ENCODE data around the gene ETV5.

ETV5 gene

DNA sequence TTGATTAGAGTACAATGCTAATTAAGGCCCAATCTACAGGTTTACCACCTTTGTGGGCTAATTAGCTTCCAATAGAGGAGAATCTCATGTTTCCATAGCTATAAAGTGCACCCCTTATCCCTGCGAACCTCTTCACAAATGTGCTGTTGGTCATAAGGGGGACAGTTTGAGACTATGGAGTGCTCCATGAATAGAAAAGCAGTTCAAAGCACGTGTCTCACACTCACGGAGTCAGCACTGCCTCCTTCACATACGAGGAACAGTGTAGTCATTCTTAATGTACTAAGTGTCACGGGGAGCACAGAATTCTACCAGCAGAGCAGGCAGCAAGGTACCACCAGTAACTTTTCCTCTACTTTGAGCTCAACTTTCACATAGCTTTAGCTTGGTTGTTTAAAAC lies 62.1 kb downstream of the ETV5 start:
- DNase-seq (ENCODE audit: low read depth) = no peak
- no peak for TF ChIP-seq CTCF (IDR thresholded peaks at IDR 0.05; ENCODE audit: insufficient read depth, low read depth, low read length, missing control alignments)
- no peak overlapping the region for H3K4me3 ChIP-seq (ENCODE audit: low read length)

GRCh38 chr3:186044968-186045367 lies 63.9 kb downstream of the ETV5 start:
- no peak for TF ChIP-seq CTCF (IDR thresholded peaks at IDR 0.05; ENCODE audit: insufficient read depth, low read depth, low read length, missing control alignments)
- no peak for DNase-seq (ENCODE audit: low read depth)
- H3K4me3 ChIP-seq (ENCODE audit: low read length) = no peak overlapping the region

DNA sequence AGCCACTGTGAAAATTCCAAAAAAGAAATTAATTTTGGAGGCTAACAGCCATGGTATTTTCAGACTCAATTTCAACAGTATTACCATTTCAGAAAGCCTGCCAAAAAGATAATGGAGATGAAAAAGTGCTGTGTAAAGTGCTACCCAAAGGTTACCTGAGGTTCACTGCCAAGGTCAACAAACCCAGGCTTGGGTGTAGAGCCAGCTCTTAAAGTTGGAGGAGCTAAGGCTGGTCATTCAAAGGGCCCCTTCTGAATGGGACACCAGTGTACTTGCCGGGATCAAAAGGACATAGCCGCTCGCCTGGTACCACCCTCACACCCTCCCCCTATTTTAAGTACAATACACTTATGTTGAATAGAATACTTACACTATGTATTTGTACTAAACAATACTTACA lies 64.5 kb downstream of the ETV5 start:
- H3K4me3 ChIP-seq (ENCODE audit: low read length) = no peak overlapping the region
- DNase-seq (ENCODE audit: low read depth) = no peak
- TF ChIP-seq CTCF (IDR thresholded peaks at IDR 0.05; ENCODE audit: insufficient read depth, low read depth, low read length, missing control alignments) = no peak

GRCh38 chr3:186042521-186043202 lies 66.2 kb downstream of the ETV5 start:
- no peak for DNase-seq (ENCODE audit: low read depth)
- no peak overlapping the region for H3K4me3 ChIP-seq (ENCODE audit: low read length)
- TF ChIP-seq CTCF (IDR thresholded peaks at IDR 0.05; ENCODE audit: insufficient read depth, low read depth, low read length, missing control alignments) = no peak

DNA sequence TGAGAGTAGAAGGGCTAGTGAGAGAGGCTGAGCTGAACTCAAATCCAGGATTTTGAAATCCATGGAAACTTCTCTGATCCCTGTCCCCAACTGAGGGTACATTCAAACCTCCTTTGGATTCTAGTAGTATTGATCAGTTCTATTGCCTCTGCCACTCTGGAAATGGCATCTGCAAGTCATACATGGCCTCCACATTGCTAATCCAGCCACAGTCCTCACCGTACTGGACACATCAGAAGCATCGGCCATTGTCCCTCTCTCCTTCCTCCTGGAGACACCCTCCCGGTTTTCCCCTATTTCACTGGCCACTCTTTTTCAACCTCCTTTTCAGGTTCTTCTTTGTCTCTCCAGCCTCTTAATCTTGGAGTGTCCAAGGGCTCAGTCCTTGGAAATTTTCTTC lies 66.9 kb downstream of the ETV5 start:
- no peak for TF ChIP-seq CTCF (IDR thresholded peaks at IDR 0.05; ENCODE audit: insufficient read depth, low read depth, low read length, missing control alignments)
- H3K4me3 ChIP-seq (ENCODE audit: low read length) = no peak overlapping the region
- no peak for DNase-seq (ENCODE audit: low read depth)

DNA sequence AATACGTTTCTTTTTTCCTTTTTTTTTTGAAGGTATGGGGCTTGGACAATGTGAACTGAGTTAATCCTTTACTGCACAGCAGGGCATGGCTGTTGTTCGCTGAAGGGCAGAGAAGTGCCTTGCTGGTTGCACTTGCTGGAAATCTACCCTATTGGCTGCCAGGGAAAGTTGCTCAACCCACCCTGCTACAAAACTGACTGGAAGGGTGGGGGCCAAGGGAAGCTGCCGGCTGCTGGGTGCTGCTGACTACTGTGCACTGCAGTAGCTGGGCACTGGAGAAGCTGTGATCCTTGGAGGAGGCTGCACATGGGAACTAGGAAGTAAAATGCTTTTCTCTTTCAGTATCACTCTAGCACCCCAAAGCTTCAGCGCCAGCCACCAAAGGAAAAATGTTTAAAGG lies 70.5 kb downstream of the ETV5 start:
- no peak overlapping the region for H3K4me3 ChIP-seq (ENCODE audit: low read length)
- no peak for TF ChIP-seq CTCF (IDR thresholded peaks at IDR 0.05; ENCODE audit: insufficient read depth, low read depth, low read length, missing control alignments)
- DNase-seq (ENCODE audit: low read depth) = no peak

GRCh38 chr3:186035277-186035676 lies 73.6 kb downstream of the ETV5 start:
- TF ChIP-seq CTCF (IDR thresholded peaks at IDR 0.05; ENCODE audit: insufficient read depth, low read depth, low read length, missing control alignments) = no peak
- DNase-seq (ENCODE audit: low read depth) = peak; percentile 64

More at GRCh38 chr3:186035277-186035676, 73.6 kb downstream of the ETV5 start:
- H3K4me3 ChIP-seq (ENCODE audit: low read length) = no peak overlapping the region
